Activated CD4-positive, CD25-positive, alpha-beta regulatory T cell treated with anti-CD3 and anti-CD28 coated beads, Interleukin-2, amount 50 U/mL, for 72 hours (primary cell): Measurements from ENCODE around the gene CATSPER2.
"Not testable (repeated sequence)": the region's sequence is repeated elsewhere in the genome, so short reads cannot be mapped to it uniquely, and the experiment has no call there.

Experiments
- DNase-seq: peaks from one replicate; pipeline ENCODE4 v3.0.0; 2021

The CATSPER2 gene

GRCh38 chr15:43592841-43593240 is 55.8 kb downstream of the CATSPER2 start:
- DNase-seq, result not testable (repeated sequence)

- DNase-seq, result not testable (repeated sequence)
These were observed 58.7 kb downstream of the CATSPER2 start, which contains the start of gene PPIP5K1 for GRCh38 chr15:43589778-43590466. TSS of gene PPIP5K1 (minus strand) at chr15:43590208. CDS start at chr15:43584504, 5,704 bp downstream.
